ENCODE results near the gene IBTK.
A peak's percentile ranks its signal among the peaks of the same experiment; 100 is the strongest.

The IBTK gene

DNA sequence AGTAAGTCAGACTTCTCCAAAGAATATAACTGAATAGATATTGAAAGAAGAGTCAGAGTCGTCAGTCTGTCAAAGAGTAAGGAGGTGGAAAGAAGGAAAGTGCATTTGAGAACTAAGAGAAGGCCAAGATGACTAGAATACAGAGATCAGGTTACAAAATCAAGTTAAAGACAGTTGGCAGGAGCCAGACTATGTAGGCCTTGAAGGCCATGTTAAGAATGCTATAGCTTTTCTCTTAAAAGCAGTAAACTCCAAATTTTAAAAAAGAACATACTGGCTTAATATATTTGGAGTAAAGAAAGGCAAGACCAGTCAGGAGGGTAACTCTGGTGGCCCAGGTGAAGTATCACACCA lies 68.8 kb downstream of the IBTK start:
- H2AFZ ChIP-seq (ENCODE audit: low read length): no peak overlapping the region
- no peaks in the 10 kb centered on the region for H3K9me2 ChIP-seq (replicated peaks; ENCODE audit: low read depth, low read length)
- H3K27me3 ChIP-seq (ENCODE audit: insufficient read depth, low read length, poor library complexity, severe bottlenecking): no peaks in the 10 kb centered on the region
- H3K9ac ChIP-seq (ENCODE audit: low read depth, low read length, poor library complexity, severe bottlenecking): no peak overlapping the region
- H3K9me3 ChIP-seq (ENCODE audit: insufficient read depth, low read depth, low read length): no peaks in the 10 kb centered on the region
- H4K20me1 ChIP-seq (ENCODE audit: insufficient read depth, low read length, poor library complexity, severe bottlenecking): no peaks in the 10 kb centered on the region
- H3K4me2 ChIP-seq (ENCODE audit: low read depth, low read length, poor library complexity, severe bottlenecking): no peak overlapping the region
- H3K4me1 ChIP-seq (ENCODE audit: insufficient read depth, low read length, poor library complexity, severe bottlenecking): no peaks in the 10 kb centered on the region
- peaks cover 30% of the 10 kb centered on the region; the same call in 1 of the 2 replicates for H3K36me3 ChIP-seq (ENCODE audit: insufficient read depth, low read length)
- TF ChIP-seq, protein P1, sequence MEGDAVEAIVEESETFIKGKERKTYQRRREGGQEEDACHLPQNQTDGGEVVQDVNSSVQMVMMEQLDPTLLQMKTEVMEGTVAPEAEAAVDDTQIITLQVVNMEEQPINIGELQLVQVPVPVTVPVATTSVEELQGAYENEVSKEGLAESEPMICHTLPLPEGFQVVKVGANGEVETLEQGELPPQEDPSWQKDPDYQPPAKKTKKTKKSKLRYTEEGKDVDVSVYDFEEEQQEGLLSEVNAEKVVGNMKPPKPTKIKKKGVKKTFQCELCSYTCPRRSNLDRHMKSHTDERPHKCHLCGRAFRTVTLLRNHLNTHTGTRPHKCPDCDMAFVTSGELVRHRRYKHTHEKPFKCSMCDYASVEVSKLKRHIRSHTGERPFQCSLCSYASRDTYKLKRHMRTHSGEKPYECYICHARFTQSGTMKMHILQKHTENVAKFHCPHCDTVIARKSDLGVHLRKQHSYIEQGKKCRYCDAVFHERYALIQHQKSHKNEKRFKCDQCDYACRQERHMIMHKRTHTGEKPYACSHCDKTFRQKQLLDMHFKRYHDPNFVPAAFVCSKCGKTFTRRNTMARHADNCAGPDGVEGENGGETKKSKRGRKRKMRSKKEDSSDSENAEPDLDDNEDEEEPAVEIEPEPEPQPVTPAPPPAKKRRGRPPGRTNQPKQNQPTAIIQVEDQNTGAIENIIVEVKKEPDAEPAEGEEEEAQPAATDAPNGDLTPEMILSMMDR (conservative IDR thresholded peaks at IDR 0.05; ENCODE audit: low read length): no peak
- TF ChIP-seq EZH2phosphoT487 (IDR thresholded peaks at IDR 0.05; ENCODE audit: borderline replicate concordance): no peak
- no peaks in the 10 kb centered on the region for H3K79me2 ChIP-seq (ENCODE audit: insufficient read depth, low read length)
- H3K4me3 ChIP-seq (ENCODE audit: low read length, poor library complexity, severe bottlenecking): no peak overlapping the region
- H3F3A ChIP-seq (ENCODE audit: low read depth): no peaks in the 10 kb centered on the region

GRCh38 chr6:82178077-82178758 lies 69.3 kb downstream of the IBTK start:
- H3K9ac ChIP-seq (ENCODE audit: low read depth, low read length, poor library complexity, severe bottlenecking): no peak overlapping the region
- H3F3A ChIP-seq (ENCODE audit: low read depth): no peaks in the 10 kb centered on the region
- H4K20me1 ChIP-seq (ENCODE audit: insufficient read depth, low read length, poor library complexity, severe bottlenecking): no peaks in the 10 kb centered on the region
- no peak overlapping the region for H2AFZ ChIP-seq (ENCODE audit: low read length)
- H3K79me2 ChIP-seq (ENCODE audit: insufficient read depth, low read length): no peaks in the 10 kb centered on the region
- H3K4me1 ChIP-seq (ENCODE audit: insufficient read depth, low read length, poor library complexity, severe bottlenecking): no peaks in the 10 kb centered on the region
- TF ChIP-seq, protein P1 (conservative IDR thresholded peaks at IDR 0.05; ENCODE audit: low read length): peak; percentile 68
- no peak for TF ChIP-seq EZH2phosphoT487 (IDR thresholded peaks at IDR 0.05; ENCODE audit: borderline replicate concordance)
- H3K27me3 ChIP-seq (ENCODE audit: insufficient read depth, low read length, poor library complexity, severe bottlenecking): no peaks in the 10 kb centered on the region
- H3K4me2 ChIP-seq (ENCODE audit: low read depth, low read length, poor library complexity, severe bottlenecking): no peak overlapping the region
- H3K9me2 ChIP-seq (replicated peaks; ENCODE audit: low read depth, low read length): no peaks in the 10 kb centered on the region
- H3K9me3 ChIP-seq (ENCODE audit: insufficient read depth, low read depth, low read length): no peaks in the 10 kb centered on the region
- no peak overlapping the region for H3K4me3 ChIP-seq (ENCODE audit: low read length, poor library complexity, severe bottlenecking)
- H3K36me3 ChIP-seq (ENCODE audit: insufficient read depth, low read length): peaks cover 31% of the 10 kb centered on the region; the same call in 1 of the 2 replicates

DNA sequence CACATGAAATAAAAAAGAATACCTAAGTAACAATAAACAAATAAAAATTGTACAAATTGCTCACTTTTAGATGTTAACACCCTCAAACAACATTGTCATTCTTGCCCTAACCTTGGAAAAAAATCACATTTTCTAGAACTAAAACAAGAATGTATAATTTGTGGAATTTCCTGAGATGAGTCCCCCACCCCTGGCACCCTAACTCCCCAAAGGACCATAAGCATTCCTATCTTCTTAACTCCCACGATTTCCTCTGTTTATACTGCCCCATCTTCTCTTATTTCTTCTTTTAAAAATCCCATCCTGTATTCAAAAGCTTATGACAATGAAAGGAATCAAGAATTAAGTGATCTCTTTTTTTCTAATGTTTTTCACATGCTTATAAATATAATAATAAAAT lies 70.9 kb downstream of the IBTK start:
- Histone ChIP-seq H3K9ac (ENCODE audit: low read depth, low read length, poor library complexity, severe bottlenecking) (no peak overlapping the region), H3K4me2 (ENCODE audit: low read depth, low read length, poor library complexity, severe bottlenecking) (no peak overlapping the region), H3K9me3 (ENCODE audit: insufficient read depth, low read depth, low read length) (no peaks in the 10 kb centered on the region), H4K20me1 (ENCODE audit: insufficient read depth, low read length, poor library complexity, severe bottlenecking) (no peaks in the 10 kb centered on the region), H3K36me3 (ENCODE audit: insufficient read depth, low read length) (peaks cover 41% of the 10 kb centered on the region; the same call in 1 of the 2 replicates), H3K27me3 (ENCODE audit: insufficient read depth, low read length, poor library complexity, severe bottlenecking) (no peaks in the 10 kb centered on the region), H3K9me2 (replicated peaks; ENCODE audit: low read depth, low read length) (no peaks in the 10 kb centered on the region), H3K4me1 (ENCODE audit: insufficient read depth, low read length, poor library complexity, severe bottlenecking) (no peaks in the 10 kb centered on the region), H2AFZ (ENCODE audit: low read length) (no peak overlapping the region), H3K4me3 (ENCODE audit: low read length, poor library complexity, severe bottlenecking) (no peak overlapping the region), H3K79me2 (ENCODE audit: insufficient read depth, low read length) (no peaks in the 10 kb centered on the region), H3F3A (ENCODE audit: low read depth) (no peaks in the 10 kb centered on the region)
- no peak for TF ChIP-seq EZH2phosphoT487 (IDR thresholded peaks at IDR 0.05; ENCODE audit: borderline replicate concordance)

- Histone ChIP-seq H3K4me1 (ENCODE audit: insufficient read depth, low read length, poor library complexity, severe bottlenecking) (no peaks in the 10 kb centered on the region), H2AFZ (ENCODE audit: low read length) (no peak overlapping the region), H3K79me2 (ENCODE audit: insufficient read depth, low read length) (no peaks in the 10 kb centered on the region), H3K4me2 (ENCODE audit: low read depth, low read length, poor library complexity, severe bottlenecking) (no peak overlapping the region), H3K9me2 (replicated peaks; ENCODE audit: low read depth, low read length) (no peaks in the 10 kb centered on the region), H4K20me1 (ENCODE audit: insufficient read depth, low read length, poor library complexity, severe bottlenecking) (no peaks in the 10 kb centered on the region), H3K9ac (ENCODE audit: low read depth, low read length, poor library complexity, severe bottlenecking) (no peak overlapping the region), H3K9me3 (ENCODE audit: insufficient read depth, low read depth, low read length) (no peaks in the 10 kb centered on the region), H3K4me3 (ENCODE audit: low read length, poor library complexity, severe bottlenecking) (no peak overlapping the region), H3K27me3 (ENCODE audit: insufficient read depth, low read length, poor library complexity, severe bottlenecking) (no peaks in the 10 kb centered on the region), H3F3A (ENCODE audit: low read depth) (no peaks in the 10 kb centered on the region), H3K36me3 (ENCODE audit: insufficient read depth, low read length) (peaks cover 40% of the 10 kb centered on the region; the same call in 1 of the 2 replicates)
- TF ChIP-seq EZH2phosphoT487 (IDR thresholded peaks at IDR 0.05; ENCODE audit: borderline replicate concordance): no peak
- TF ChIP-seq, protein P1 (conservative IDR thresholded peaks at IDR 0.05; ENCODE audit: low read length): no peak
These were observed 75.0 kb downstream of the IBTK start for GRCh38 chr6:82172594-82172993.

Data from Loucy (cell line).